HG03060 (cell line): ENCODE results near the gene PHACTR1.

ENCODE experiments used
- ATAC-seq: cut with Tn5 transposase; IDR thresholded peaks from one replicate; pipeline ENCODE4 v1.9.1; 2021; ENCODE audit warnings: low read depth, moderate number of reproducible peaks; ENCODE audit not compliant: unreplicated experiment

The PHACTR1 gene

GRCh38 chr6:13089296-13089994, 372.9 kb downstream of the PHACTR1 start:
- no peak for ATAC-seq

- no peak for ATAC-seq
These were observed 374.6 kb downstream of the PHACTR1 start for GRCh38 chr6:13091192-13091591.

GRCh38 chr6:13094781-13095425, 378.3 kb downstream of the PHACTR1 start:
- ATAC-seq = no peak

- ATAC-seq = no peak
These were observed 379.5 kb downstream of the PHACTR1 start for GRCh38 chr6:13096084-13096483.

GRCh38 chr6:13097454-13097853, 380.9 kb downstream of the PHACTR1 start:
- no peak for ATAC-seq

GRCh38 chr6:13098006-13098405, 381.4 kb downstream of the PHACTR1 start:
- ATAC-seq = no peak

- ATAC-seq = no peak
These were observed 382.4 kb downstream of the PHACTR1 start for GRCh38 chr6:13098793-13099570.

GRCh38 chr6:13099771-13100170, 383.2 kb downstream of the PHACTR1 start:
- ATAC-seq = no peak

GRCh38 chr6:13101409-13101808, 384.8 kb downstream of the PHACTR1 start:
- ATAC-seq = no peak

GRCh38 chr6:13101985-13102384, 385.4 kb downstream of the PHACTR1 start:
- ATAC-seq = no peak

GRCh38 chr6:13103169-13103568, 386.6 kb downstream of the PHACTR1 start:
- ATAC-seq = no peak

- no peak for ATAC-seq
These were observed 388.6 kb downstream of the PHACTR1 start for GRCh38 chr6:13105139-13105538.

- no peak for ATAC-seq
These were observed 396.4 kb downstream of the PHACTR1 start for GRCh38 chr6:13112921-13113320.

- ATAC-seq = no peak
These were observed 396.8 kb downstream of the PHACTR1 start for GRCh38 chr6:13113376-13113775.

- ATAC-seq = no peak
These were observed 397.5 kb downstream of the PHACTR1 start for GRCh38 chr6:13113981-13114593.

- ATAC-seq = no peak
These were observed 399.6 kb downstream of the PHACTR1 start for GRCh38 chr6:13116155-13116554.

- no peak for ATAC-seq
These were observed 401.0 kb downstream of the PHACTR1 start for GRCh38 chr6:13117570-13117969.

- no peak for ATAC-seq
These were observed 403.0 kb downstream of the PHACTR1 start for GRCh38 chr6:13119549-13119948.

GRCh38 chr6:13120483-13121482, 404.2 kb downstream of the PHACTR1 start:
- no peak for ATAC-seq

GRCh38 chr6:13124131-13124530, 407.6 kb downstream of the PHACTR1 start:
- no peak for ATAC-seq
